Fibroblast of lung (primary cell): ENCODE measurements around the gene RAB30. TPM values are rescaled to one million over a fixed set of nuclear protein-coding genes. Genes with fewer than 3 reads are reported as not detected.

ENCODE experiments used
- DNase-seq, 2 donors: peaks; one replicate each; pipeline versions ENCODE4 v3.0.0 to v3.0.0-alpha.2; 2010; ENCODE audit warnings: low read depth in 2 of 2
- H2AFZ ChIP-seq: 2 replicates; pipeline ENCODE4 v1.5.1; 2012; ENCODE audit warnings: low read length, control low read depth, inconsistent platforms
- H3K27ac ChIP-seq: 2 replicates; pipeline ENCODE4 v1.5.1; 2011; ENCODE audit warnings: low read length, control low read depth; ENCODE audit not compliant: insufficient read depth
- H3K27me3 ChIP-seq: 2 replicates; pipeline ENCODE4 v1.5.1; 2011; ENCODE audit warnings: mild to moderate bottlenecking, low read length; ENCODE audit not compliant: control insufficient read depth, insufficient read depth
- H3K36me3 ChIP-seq: 2 replicates; pipeline ENCODE4 v1.5.1; 2011; ENCODE audit warnings: low read length; ENCODE audit not compliant: control insufficient read depth, insufficient read depth
- H3K4me1 ChIP-seq: 2 replicates; pipeline ENCODE4 v1.5.1; 2011; ENCODE audit warnings: low read length; ENCODE audit not compliant: control insufficient read depth, insufficient read depth; ENCODE audit errors: extremely low read depth
- H3K4me2 ChIP-seq: 2 replicates; pipeline ENCODE4 v1.5.1; 2011; ENCODE audit warnings: low read length, control low read depth; ENCODE audit not compliant: insufficient read depth; ENCODE audit errors: extremely low read depth
- H3K4me3 ChIP-seq, 4 experiments: fragments of 200-600 bp in 1 of 4; sonication (generic) in 1 of 4; replicated peaks in 1 of 4; 2 replicates each; pipeline ENCODE4 v1.5.1; 2011 to 2016; ENCODE audit warnings: low read length in 4 of 4, low read depth in 3 of 4, mild to moderate bottlenecking in 3 of 4, control low read depth in 2 of 4, inconsistent platforms in 1 of 4, mixed read lengths in 1 of 4; ENCODE audit not compliant: insufficient read depth in 1 of 4; ENCODE audit errors: control extremely low read depth in 1 of 4
- H3K79me2 ChIP-seq: 2 replicates; pipeline ENCODE4 v1.5.1; 2012; ENCODE audit warnings: mild to moderate bottlenecking, low read length, inconsistent platforms; ENCODE audit not compliant: control insufficient read depth, insufficient read depth
- H3K9ac ChIP-seq: 2 replicates; pipeline ENCODE4 v1.5.1; 2011; ENCODE audit warnings: mild to moderate bottlenecking, low read length, control low read depth; ENCODE audit not compliant: insufficient read depth
- H3K9me3 ChIP-seq: 2 replicates; pipeline ENCODE4 v1.5.1; 2012; ENCODE audit warnings: low read depth, low read length; ENCODE audit not compliant: control insufficient read depth, insufficient read depth
- H4K20me1 ChIP-seq: 2 replicates; pipeline ENCODE4 v1.5.1; 2011; ENCODE audit warnings: low read length; ENCODE audit not compliant: control insufficient read depth, insufficient read depth; ENCODE audit errors: extremely low read depth
- CTCF ChIP-seq, 2 donors: IDR thresholded peaks in 1 of 2; conservative IDR thresholded peaks in 1 of 2; 1 replicate in 1 of 2; 2 replicates in 1 of 2; pipeline ENCODE4 v1.5.1; 2011 to 2012; ENCODE audit warnings: low read length in 2 of 2, control low read depth in 1 of 2, inconsistent platforms in 1 of 2, low read depth in 1 of 2, mild to moderate bottlenecking in 1 of 2
- EZH2 ChIP-seq: IDR thresholded peaks from 2 replicates; pipeline ENCODE4 v1.5.1; 2012; ENCODE audit warnings: low read length, control low read depth, mild to moderate bottlenecking; ENCODE audit errors: missing control alignments
- polyA plus RNA-seq, 2 donors: library from polyadenylated mRNA; depleted of rRNA in 1 of 2; stranded (reverse) in 1 of 2; unstranded in 1 of 2; fragments of >200 nt; gene quantifications; 2 replicates each; pipeline ENCODE4 v1.2.1, GENCODE V29; 2011 to 2012; ENCODE audit warnings: missing spikeins in 1 of 2
- total RNA-seq: library from RNA; depleted of rRNA; stranded (reverse); fragments of >200 nt; gene quantifications from 2 replicates; pipeline ENCODE4 v1.2.1, GENCODE V29; 2014

Gene RAB30
- total and polyA plus RNA-seq, 2 donors (not counting 1 experiment from before 2014, with no cell fraction given) = 33.9 to 45.2 TPM

- Histone ChIP-seq H3K27me3 (no peaks in the 10 kb centered on the region), H3K4me1 (no peaks in the 10 kb centered on the region), H4K20me1 (no peaks in the 10 kb centered on the region), H3K9ac (no peak overlapping the region), H3K4me2 (no peak overlapping the region), H3K9me3 (no peaks in the 10 kb centered on the region), H3K36me3 (no peaks in the 10 kb centered on the region), H3K79me2 (no peaks in the 10 kb centered on the region), H2AFZ (no peak overlapping the region), H3K4me3 (no peak overlapping the region), H3K27ac (no peak overlapping the region)
- no peak for TF ChIP-seq EZH2
- no peak for TF ChIP-seq CTCF (conservative IDR thresholded peaks at IDR 0.05 in 1 of 2, IDR thresholded peaks at IDR 0.05 in 1 of 2; ENCODE audit: low read depth in 1 of 2, low read length in 2 of 2)
- peak in 1 of 2 donors; percentile 27 for DNase-seq
These were observed 21.0 kb upstream of the RAB30 start for GRCh38 chr11:83092488-83093384.

- Histone ChIP-seq H3K79me2 (no peaks in the 10 kb centered on the region), H3K9ac (no peak overlapping the region), H4K20me1 (no peaks in the 10 kb centered on the region), H2AFZ (no peak overlapping the region), H3K27ac (no peak overlapping the region), H3K4me1 (no peaks in the 10 kb centered on the region), H3K4me2 (no peak overlapping the region), H3K4me3 (no peak overlapping the region), H3K9me3 (no peaks in the 10 kb centered on the region), H3K27me3 (no peaks in the 10 kb centered on the region), H3K36me3 (no peaks in the 10 kb centered on the region)
- no peak for DNase-seq
- TF ChIP-seq CTCF (conservative IDR thresholded peaks at IDR 0.05 in 1 of 2, IDR thresholded peaks at IDR 0.05 in 1 of 2; ENCODE audit: low read depth in 1 of 2, low read length in 2 of 2) (no peak), EZH2 (no peak)
These were observed 17.3 kb upstream of the RAB30 start for GRCh38 chr11:83088965-83089364.

GRCh38 chr11:83087035-83087434 is 15.3 kb upstream of the RAB30 start:
- DNase-seq = peak in 1 of 2 donors; percentile 15
- Histone ChIP-seq H2AFZ (no peak overlapping the region), H3K27me3 (no peaks in the 10 kb centered on the region), H3K4me2 (no peak overlapping the region), H3K4me1 (no peaks in the 10 kb centered on the region), H3K27ac (no peak overlapping the region), H3K9ac (no peak overlapping the region), H3K9me3 (no peaks in the 10 kb centered on the region), H3K79me2 (no peaks in the 10 kb centered on the region), H3K4me3 (no peak overlapping the region), H4K20me1 (no peaks in the 10 kb centered on the region), H3K36me3 (no peaks in the 10 kb centered on the region)
- no peak for TF ChIP-seq CTCF (conservative IDR thresholded peaks at IDR 0.05 in 1 of 2, IDR thresholded peaks at IDR 0.05 in 1 of 2; ENCODE audit: low read depth in 1 of 2, low read length in 2 of 2)
- TF ChIP-seq EZH2 = no peak
